A549 (cell line): Measurements from ENCODE around the gene HPCAL1. TPM values are rescaled to one million over a fixed set of nuclear protein-coding genes. Genes with fewer than 3 reads are reported as not detected.

ENCODE experiments used
- ATAC-seq, 2 experiments: fragments of 200-7000 bp in 1 of 2; fragments of >200 bp in 1 of 2; cut with Nextera tagmentation in 1 of 2; cut with Tn5 transposase in 1 of 2; 3 replicates each; pipeline versions ENCODE4 v1.8.0 to v1.9.1; 2018 to 2020; ENCODE audit warnings: mild to moderate bottlenecking in 1 of 2, moderate library complexity in 1 of 2
- CTCF ChIA-PET: fragments of 300-600 bp; sonication (Branson Sonifier 250); formaldehyde crosslinking; extraction: SDS; loops from one replicate; lab custom pipeline; 2021; ENCODE audit warnings: antibody characterized with exemption, inconsistent platforms; lab: Yijun Ruan, JAX
- POLR2A ChIA-PET: fragments of 350-600 bp; formaldehyde crosslinking; extraction: SDS; loops from one replicate; lab custom pipeline; 2021; ENCODE audit warnings: antibody characterized with exemption, inconsistent platforms; lab: Yijun Ruan, JAX
- DNase-seq, 2 experiments: peaks; one replicate each; pipeline versions ENCODE4 v3.0.0 to v3.0.0-alpha.2; 2011 to 2016; ENCODE audit warnings: low read depth in 1 of 2, low spot score in 1 of 2
- FAIRE-seq: peaks from 2 replicates; lab custom pipeline; 2011; peaks lifted over from hg19 to GRCh38; lab: Jason Lieb, UNC
- H3K27ac ChIP-seq, 2 experiments: fragments of >200 bp; sonication (Bioruptor Twin); formaldehyde crosslinking; 3 replicates each; pipeline ENCODE4 v1.5.1; 2016 to 2017
- H3K4me1 ChIP-seq: fragments of >200 bp; sonication (Bioruptor Twin); formaldehyde crosslinking; 3 replicates; pipeline ENCODE4 v1.6.1; 2016
- H3K4me2 ChIP-seq: fragments of >200 bp; sonication (Bioruptor Twin); formaldehyde crosslinking; 3 replicates; pipeline ENCODE4 v1.6.1; 2016
- H3K4me3 ChIP-seq: fragments of >200 bp; sonication (Bioruptor Twin); formaldehyde crosslinking; 3 replicates; pipeline ENCODE4 v1.5.1; 2016
- H3K9me3 ChIP-seq: fragments of >200 bp; sonication (Bioruptor Twin); formaldehyde crosslinking; 3 replicates; pipeline ENCODE4 v1.6.1; 2016
- BCL3 ChIP-seq: fragments of >200 bp; sonication (Bioruptor Twin); formaldehyde crosslinking; IDR thresholded peaks from 3 replicates; pipeline ENCODE4 v1.6.1; 2016
- BHLHE40 ChIP-seq: IDR thresholded peaks from 2 replicates; pipeline ENCODE4 v1.6.1; 2012; ENCODE audit warnings: low read depth, low read length, inconsistent platforms
- CEBPB ChIP-seq, 2 experiments: fragments of >200 bp in 1 of 2; sonication (Bioruptor Twin) in 1 of 2; formaldehyde crosslinking in 1 of 2; IDR thresholded peaks; 2 replicates each; pipeline ENCODE4 v1.6.1; 2012 to 2016
- CTCF ChIP-seq: fragments of >200 bp; sonication (Bioruptor Twin); formaldehyde crosslinking; IDR thresholded peaks from 3 replicates; pipeline ENCODE4 v1.5.1; 2016
- ELK1 ChIP-seq: fragments of 150-350 bp; IDR thresholded peaks from 2 replicates; pipeline ENCODE4 v1.6.1; 2014; ENCODE audit warnings: low read depth, mild to moderate bottlenecking, low read length
- EP300 ChIP-seq, 2 experiments: fragments of >200 bp; sonication (Bioruptor Twin); formaldehyde crosslinking; IDR thresholded peaks; 2 replicates in 1 of 2; 3 replicates in 1 of 2; pipeline ENCODE4 v1.6.1; 2016 to 2017
- FOSB ChIP-seq: fragments of 250-450 bp; sonication (Bioruptor Pico); IDR thresholded peaks from 2 replicates; pipeline ENCODE4 v1.5.0; 2020; ENCODE audit warnings: mild to moderate bottlenecking, moderate library complexity
- GATA3 ChIP-seq: IDR thresholded peaks from 2 replicates; pipeline ENCODE4 v1.6.1; 2012; ENCODE audit warnings: borderline replicate concordance
- HDAC2 ChIP-seq: fragments of 200-600 bp; sonication (generic); IDR thresholded peaks from 2 replicates; pipeline ENCODE4 v1.6.1; 2016
- HES2 ChIP-seq: fragments of >200 bp; sonication (Bioruptor Twin); formaldehyde crosslinking; IDR thresholded peaks from 2 replicates; pipeline ENCODE4 v1.6.1; 2016
- HEYL ChIP-seq: fragments of 250-450 bp; sonication (Bioruptor Pico); IDR thresholded peaks from 2 replicates; pipeline ENCODE4 v1.8.0; 2021; ENCODE audit warnings: mild to moderate bottlenecking, moderate library complexity
- HOXB13 ChIP-seq: fragments of 250-450 bp; sonication (Bioruptor Pico); IDR thresholded peaks from 2 replicates; pipeline ENCODE4 v1.5.0; 2020; ENCODE audit warnings: low read depth, mild to moderate bottlenecking, moderate library complexity
- JUN ChIP-seq, 2 experiments: fragments of >200 bp; sonication (Bioruptor Twin); formaldehyde crosslinking; IDR thresholded peaks; 2 replicates in 1 of 2; 3 replicates in 1 of 2; pipeline ENCODE4 v1.6.1; 2016 to 2017
- JUNB ChIP-seq: fragments of >200 bp; sonication (Bioruptor Twin); formaldehyde crosslinking; IDR thresholded peaks from 2 replicates; pipeline ENCODE4 v1.6.1; 2016
- KDM1A ChIP-seq: fragments of 200-600 bp; sonication (generic); IDR thresholded peaks from 2 replicates; pipeline ENCODE4 v1.6.1; 2016; ENCODE audit warnings: low read depth, mild to moderate bottlenecking
- KDM5A ChIP-seq: fragments of 200-600 bp; sonication (generic); IDR thresholded peaks from 2 replicates; pipeline ENCODE4 v1.6.1; 2016; ENCODE audit warnings: antibody characterized with exemption, mild to moderate bottlenecking
- MAZ ChIP-seq: fragments of 150-350 bp; IDR thresholded peaks from 2 replicates; pipeline ENCODE4 v1.6.1; 2014; ENCODE audit warnings: antibody characterized with exemption, low read depth, low read length, borderline replicate concordance
- NFE2L2 ChIP-seq: fragments of 150-350 bp; conservative IDR thresholded peaks from 2 replicates; pipeline ENCODE4 v1.6.1; 2014; ENCODE audit warnings: low read length
- NPAS2 ChIP-seq: fragments of 250-450 bp; sonication (Bioruptor Pico); IDR thresholded peaks from 2 replicates; pipeline ENCODE4 v1.8.0; 2022; ENCODE audit warnings: mild to moderate bottlenecking, moderate library complexity, borderline replicate concordance
- PBX3 ChIP-seq: IDR thresholded peaks from 2 replicates; pipeline ENCODE4 v1.6.1; 2012
- POLR2AphosphoS2 ChIP-seq: conservative IDR thresholded peaks from 2 replicates; pipeline ENCODE4 v1.6.1; 2012; ENCODE audit warnings: low read length, improper control_type of control experiment, inconsistent platforms
- RAD21 ChIP-seq, 2 experiments: fragments of >200 bp in 1 of 2; sonication (Bioruptor Twin) in 1 of 2; formaldehyde crosslinking in 1 of 2; IDR thresholded peaks in 1 of 2; conservative IDR thresholded peaks in 1 of 2; 2 replicates in 1 of 2; 3 replicates in 1 of 2; pipeline ENCODE4 v1.6.1; 2012 to 2018; ENCODE audit warnings: inconsistent platforms in 1 of 2
- SMC3 ChIP-seq: fragments of >200 bp; sonication (Bioruptor Twin); formaldehyde crosslinking; IDR thresholded peaks from 3 replicates; pipeline ENCODE4 v1.6.1; 2018; ENCODE audit warnings: inconsistent platforms
- ZFP36 ChIP-seq: fragments of 450-650 bp; IDR thresholded peaks from 2 replicates; pipeline ENCODE4 v1.6.1; 2014; ENCODE audit warnings: borderline replicate concordance; ENCODE audit not compliant: partially characterized antibody
- ZNF302 ChIP-seq: fragments of 250-450 bp; sonication (Bioruptor Pico); IDR thresholded peaks from 2 replicates; pipeline ENCODE4 v1.9.0; 2021; ENCODE audit warnings: inconsistent platforms, mild to moderate bottlenecking, moderate library complexity
- ZSCAN20 ChIP-seq: fragments of 250-450 bp; sonication (Bioruptor Pico); IDR thresholded peaks from 2 replicates; pipeline ENCODE4 v1.8.0; 2022; ENCODE audit warnings: mild to moderate bottlenecking, moderate library complexity
- WGBS: methylation state at CpG from one replicate; pipeline ENCODE4 v1.1.6; 2017; ENCODE audit errors: missing lambda C conversion rate; 5-methylcytosine and 5-hydroxymethylcytosine counted together
- polyA plus RNA-seq, 4 experiments: library from polyadenylated mRNA; depleted of rRNA in 3 of 4; stranded (reverse); fragments of >200 nt; fragmentation: RNase III in 1 of 4; extraction: RNeasy Plus Mini Kit Qiagen cat#74134 plus additional on column Dnase treatment in 1 of 4; gene quantifications; 2 replicates in 3 of 4; 3 replicates in 1 of 4; pipeline ENCODE4 v1.2.3, GENCODE V29; 2011 to 2017

HPCAL1 gene
- polyA plus RNA-seq, 2 of the 4 experiments (the other 2 are of a cell fraction), result 44.4 to 66.4 TPM

GRCh38 chr2:10427618-10427949, 124.9 kb downstream of the HPCAL1 start (continued):
- no peak for TF ChIP-seq HES2
- no peak for TF ChIP-seq EP300 (IDR thresholded peaks at IDR 0.05)
- no peak for TF ChIP-seq FOSB (CRISPR knock-in tag)
- TF ChIP-seq ZFP36, result no peak

GRCh38 chr2:10428355-10428754, 125.7 kb downstream of the HPCAL1 start:
- DNase-seq (no peak), FAIRE-seq (no peak), ATAC-seq (no peak)
- WGBS, result 97% methylated on average over 7 of the region's 8 CpGs
- Histone ChIP-seq H3K27ac (no peak overlapping the region), H3K4me2 (no peak overlapping the region), H3K9me3 (no peaks in the 10 kb centered on the region), H3K4me3 (no peak overlapping the region), H3K4me1 (peaks cover 11% of the 10 kb centered on the region)
- CTCF ChIA-PET, result interaction anchor here (0.5 to 25.7 kb wide), 5 partner anchors 19 to 357 kb away, joined by 3 to 374 read pairs (median 11); partner anchors contain the start of gene RRM2
- POLR2A ChIA-PET, result no interaction called here
- TF ChIP-seq NFE2L2, result no peak
- TF ChIP-seq KDM1A, result no peak
- no peak for TF ChIP-seq POLR2AphosphoS2
- no peak for TF ChIP-seq BHLHE40
- TF ChIP-seq ZNF302 (CRISPR knock-in tag), result no peak
- no peak for TF ChIP-seq ELK1
- no peak for TF ChIP-seq JUNB
- no peak for TF ChIP-seq SMC3
- TF ChIP-seq ZFP36, result no peak
- TF ChIP-seq BCL3, result no peak
- TF ChIP-seq MAZ, result no peak
- TF ChIP-seq HOXB13 (CRISPR knock-in tag), result no peak
- no peak for TF ChIP-seq NPAS2 (CRISPR knock-in tag)

GRCh38 chr2:10428924-10429323, 126.2 kb downstream of the HPCAL1 start:
- DNase-seq (no peak), ATAC-seq (no peak), FAIRE-seq (no peak)
- TF ChIP-seq ZSCAN20 (CRISPR knock-in tag) (no peak), POLR2AphosphoS2 (no peak), HES2 (no peak), EP300 (IDR thresholded peaks at IDR 0.05) (no peak), NPAS2 (CRISPR knock-in tag) (no peak), PBX3 (no peak), CTCF (no peak), BCL3 (no peak), KDM5A (no peak), JUN (IDR thresholded peaks at IDR 0.05) (no peak), HDAC2 (no peak), RAD21 (conservative IDR thresholded peaks at IDR 0.05 in 1 of 2, IDR thresholded peaks at IDR 0.05 in 1 of 2) (no peak), CEBPB (IDR thresholded peaks at IDR 0.05) (no peak), HEYL (CRISPR knock-in tag) (no peak), GATA3 (no peak)
- ChIA-PET CTCF (interaction anchor here (0.7 to 25.7 kb wide), 5 partner anchors 20 to 357 kb away, joined by 3 to 374 read pairs (median 11); partner anchors contain the start of gene RRM2), POLR2A (no interaction called here)
- no peak overlapping the region for H3K27ac ChIP-seq
- no peaks in the 10 kb centered on the region for H3K9me3 ChIP-seq
- H3K4me3 ChIP-seq, result no peak overlapping the region
- H3K4me2 ChIP-seq, result no peak overlapping the region
- peaks cover 11% of the 10 kb centered on the region for H3K4me1 ChIP-seq
- WGBS, result 83% methylated on average over 3 of the region's 3 CpGs
